HL-60 (cell line): ENCODE measurements around the gene NINJ2.
"Not testable (repeated sequence)": the region's sequence is repeated elsewhere in the genome, so short reads cannot be mapped to it uniquely, and the experiment has no call there.

Source experiments
- DNase-seq, 2 experiments: peaks; one replicate each; pipeline ENCODE4 v3.0.0-alpha.2; 2010 to 2020; ENCODE audit warnings: low read depth in 1 of 2, low spot score in 1 of 2
- H3K27ac ChIP-seq: fragments of 250-450 bp; sonication (Bioruptor Pico); replicated peaks from 2 replicates; pipeline ENCODE4 v1.5.1; 2020; ENCODE audit warnings: mild to moderate bottlenecking, moderate library complexity
- H3K27me3 ChIP-seq: fragments of 250-450 bp; sonication (Bioruptor Pico); 2 replicates; pipeline ENCODE4 v1.5.1; 2021; ENCODE audit warnings: mild to moderate bottlenecking, moderate library complexity; ENCODE audit not compliant: insufficient read depth, poor library complexity, severe bottlenecking
- H3K4me3 ChIP-seq: replicated peaks from 2 replicates; pipeline ENCODE4 v1.5.1; 2011; ENCODE audit warnings: mild to moderate bottlenecking, control low read depth, low read length; ENCODE audit not compliant: insufficient read depth
- GABPA ChIP-seq: IDR thresholded peaks from 2 replicates; pipeline ENCODE4 v1.6.1; 2012; ENCODE audit warnings: low read depth
- POLR2AphosphoS5 ChIP-seq: IDR thresholded peaks from 2 replicates; pipeline ENCODE4 v1.6.1; 2012; ENCODE audit warnings: low read depth
- REST ChIP-seq: IDR thresholded peaks from 2 replicates; pipeline ENCODE4 v1.6.1; 2012; ENCODE audit warnings: low read depth; ENCODE audit not compliant: insufficient replicate concordance
- SPI1 ChIP-seq: IDR thresholded peaks from 2 replicates; pipeline ENCODE4 v1.6.1; 2012; ENCODE audit warnings: low read depth, mild to moderate bottlenecking, borderline replicate concordance
- long read RNA-seq: library from polyadenylated mRNA; unstranded; transcript quantifications from one replicate; pipeline ENCODE4 v2.0.0, GENCODE V29; 2020
- TF ChIP-seq, protein P1 (sequence below): IDR thresholded peaks from one replicate; pipeline ENCODE4 v1.5.1; 2011; ENCODE audit warnings: low read length, control low read depth, inconsistent platforms; ENCODE audit not compliant: insufficient read depth

NINJ2 gene, protein sequence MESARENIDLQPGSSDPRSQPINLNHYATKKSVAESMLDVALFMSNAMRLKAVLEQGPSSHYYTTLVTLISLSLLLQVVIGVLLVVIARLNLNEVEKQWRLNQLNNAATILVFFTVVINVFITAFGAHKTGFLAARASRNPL
- long read RNA-seq, transcript NINJ2-202 (4 exons, 793 nt), result major isoform, 5 of 6 reads
- long read RNA-seq, partial matches to known transcripts, result 0 of 6 reads
- long read RNA-seq, other reads (novel, unspliced or antisense), result 0 of 6 reads

- DNase-seq, result no peak
- Histone ChIP-seq H3K27me3 (no peaks in the 10 kb centered on the region), H3K4me3 (peak within 1 kb of the TSS; percentile 2; the same call in 1 of the 2 replicates), H3K27ac (no peak within 1 kb of the TSS)
- TF ChIP-seq REST (no peak), POLR2AphosphoS5 (no peak), SPI1 (no peak), GABPA (no peak)
- TF ChIP-seq, protein P1, sequence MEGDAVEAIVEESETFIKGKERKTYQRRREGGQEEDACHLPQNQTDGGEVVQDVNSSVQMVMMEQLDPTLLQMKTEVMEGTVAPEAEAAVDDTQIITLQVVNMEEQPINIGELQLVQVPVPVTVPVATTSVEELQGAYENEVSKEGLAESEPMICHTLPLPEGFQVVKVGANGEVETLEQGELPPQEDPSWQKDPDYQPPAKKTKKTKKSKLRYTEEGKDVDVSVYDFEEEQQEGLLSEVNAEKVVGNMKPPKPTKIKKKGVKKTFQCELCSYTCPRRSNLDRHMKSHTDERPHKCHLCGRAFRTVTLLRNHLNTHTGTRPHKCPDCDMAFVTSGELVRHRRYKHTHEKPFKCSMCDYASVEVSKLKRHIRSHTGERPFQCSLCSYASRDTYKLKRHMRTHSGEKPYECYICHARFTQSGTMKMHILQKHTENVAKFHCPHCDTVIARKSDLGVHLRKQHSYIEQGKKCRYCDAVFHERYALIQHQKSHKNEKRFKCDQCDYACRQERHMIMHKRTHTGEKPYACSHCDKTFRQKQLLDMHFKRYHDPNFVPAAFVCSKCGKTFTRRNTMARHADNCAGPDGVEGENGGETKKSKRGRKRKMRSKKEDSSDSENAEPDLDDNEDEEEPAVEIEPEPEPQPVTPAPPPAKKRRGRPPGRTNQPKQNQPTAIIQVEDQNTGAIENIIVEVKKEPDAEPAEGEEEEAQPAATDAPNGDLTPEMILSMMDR, result no peak
These were observed at the start of gene NINJ2 for GRCh38 chr12:663293-663871. TSS of gene NINJ2 (minus strand) at chr12:663445. CDS start at chr12:663360, 85 bp downstream.

DNA sequence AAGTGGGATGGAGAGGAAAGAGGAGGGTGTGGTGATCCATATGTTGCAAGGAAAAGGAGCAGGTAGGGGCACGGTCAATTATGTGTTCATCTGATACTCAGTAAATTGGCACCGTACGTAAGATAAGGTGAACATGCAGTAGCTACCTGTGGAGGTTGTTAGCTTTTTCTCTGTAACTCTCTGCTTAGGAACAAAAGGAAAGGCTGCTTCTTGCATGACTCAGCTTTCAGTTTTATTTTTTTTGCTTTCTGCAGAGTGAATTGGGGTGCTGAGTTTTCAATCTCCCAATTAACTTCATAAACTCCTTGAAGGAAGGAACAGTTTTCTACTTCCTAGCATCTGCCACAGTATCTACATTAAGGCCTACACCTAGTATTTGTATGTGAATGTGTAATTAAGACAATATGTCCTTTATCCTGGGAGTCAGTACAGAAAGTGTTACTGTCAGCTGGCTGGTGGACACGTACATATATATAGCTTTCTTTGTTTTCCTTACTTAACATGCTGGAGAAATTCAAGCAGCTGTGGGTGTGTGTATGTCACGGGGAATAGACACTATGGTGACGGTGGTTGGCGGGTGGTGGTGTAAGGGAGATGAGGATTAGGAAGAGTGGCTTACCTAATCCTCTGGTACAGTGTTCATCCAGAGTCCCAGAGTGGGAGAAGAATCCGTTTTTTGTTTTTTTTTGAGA lies 49.1 kb upstream of the NINJ2 start:
- no peak for DNase-seq
- Histone ChIP-seq H3K4me3 (no peak overlapping the region), H3K27ac (no peak overlapping the region), H3K27me3 (no peaks in the 10 kb centered on the region)
- no peak for TF ChIP-seq SPI1
- TF ChIP-seq REST, result no peak
- no peak for TF ChIP-seq GABPA
- TF ChIP-seq, protein P1, result no peak
- no peak for TF ChIP-seq POLR2AphosphoS5

- no peak for DNase-seq
- TF ChIP-seq POLR2AphosphoS5, result no peak
- no peak for TF ChIP-seq GABPA
- TF ChIP-seq SPI1, result no peak
- TF ChIP-seq, protein P1, result no peak
- no peak for TF ChIP-seq REST
- H3K27me3 ChIP-seq, result no peaks in the 10 kb centered on the region
- no peak overlapping the region for H3K27ac ChIP-seq
- no peak overlapping the region for H3K4me3 ChIP-seq
These were observed 46.3 kb upstream of the NINJ2 start for GRCh38 chr12:709455-710020.

DNA sequence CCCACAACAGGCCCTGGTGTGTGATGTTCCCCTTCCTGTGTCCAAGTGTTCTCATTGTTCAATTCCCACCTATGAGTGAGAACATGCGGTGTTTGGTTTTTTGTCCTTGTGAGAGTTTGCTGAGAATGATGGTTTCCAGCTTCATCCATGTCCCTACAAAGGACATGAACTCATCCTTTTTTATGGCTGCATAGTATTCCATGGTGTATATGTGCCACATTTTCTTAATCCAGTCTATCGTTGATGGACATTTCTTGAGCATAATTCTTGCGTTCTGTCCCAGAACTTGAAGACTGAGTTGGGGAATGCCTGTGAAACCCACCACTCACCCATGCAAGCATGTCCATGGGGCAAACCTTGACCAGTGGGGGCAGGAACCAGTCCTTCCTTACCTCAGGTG lies 44.8 kb upstream of the NINJ2 start:
- H3K27ac ChIP-seq, H3K4me3 ChIP-seq, H3K27me3 ChIP-seq, DNase-seq: not testable (repeated sequence)
